GM19099 (cell line): ENCODE results near the gene TMC5.

Experiments
- POLR2A ChIP-seq: IDR thresholded peaks from 3 replicates; pipeline ENCODE4 v1.6.1; 2011; ENCODE audit warnings: low read depth; ENCODE audit not compliant: insufficient read length; ENCODE audit errors: extremely low read depth

Gene TMC5

DNA sequence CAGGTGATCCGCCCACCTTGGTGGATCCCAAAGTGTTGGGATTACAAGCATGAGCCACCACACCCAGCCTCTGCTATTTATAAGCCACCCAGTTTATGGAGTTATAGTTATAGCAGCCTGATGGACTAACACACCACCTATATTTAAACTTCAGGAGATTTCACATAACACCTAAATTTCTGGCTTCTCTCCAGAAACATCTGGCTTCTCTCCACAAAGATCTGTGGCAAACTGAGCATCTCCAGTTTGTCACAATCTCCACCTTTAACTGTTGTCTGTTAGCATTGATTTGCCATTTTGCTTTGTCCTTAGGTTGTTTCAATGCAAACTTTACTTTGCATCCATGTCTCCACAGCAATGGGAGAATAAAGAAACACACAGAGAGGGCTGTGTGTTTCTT, 64.6 kb downstream of the TMC5 start:
- TF ChIP-seq POLR2A, result no peak

GRCh38 chr16:19484096-19484495, 66.4 kb downstream of the TMC5 start:
- TF ChIP-seq POLR2A, result no peak

GRCh38 chr16:19485611-19486010, 67.9 kb downstream of the TMC5 start:
- TF ChIP-seq POLR2A, result no peak

DNA sequence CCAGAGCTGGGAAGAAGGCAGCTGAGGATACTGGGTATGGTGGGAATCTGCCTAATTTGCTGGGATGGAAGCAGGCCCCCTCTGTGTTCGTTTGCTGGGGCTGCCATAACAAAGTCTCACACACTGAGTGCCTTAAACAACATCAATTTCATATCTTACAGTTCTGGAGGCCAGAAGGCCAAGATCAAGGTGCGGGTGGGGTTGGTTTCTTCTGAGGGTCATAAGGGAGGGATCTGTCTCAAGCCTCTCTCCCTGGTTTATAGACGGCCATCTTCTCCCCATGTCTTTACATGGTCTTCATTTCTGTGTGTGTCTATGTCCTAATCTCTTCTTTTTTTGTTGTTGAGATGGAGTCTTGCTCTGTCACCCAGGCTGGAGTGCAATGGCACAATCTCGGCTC, 68.4 kb downstream of the TMC5 start:
- TF ChIP-seq POLR2A, result no peak

DNA sequence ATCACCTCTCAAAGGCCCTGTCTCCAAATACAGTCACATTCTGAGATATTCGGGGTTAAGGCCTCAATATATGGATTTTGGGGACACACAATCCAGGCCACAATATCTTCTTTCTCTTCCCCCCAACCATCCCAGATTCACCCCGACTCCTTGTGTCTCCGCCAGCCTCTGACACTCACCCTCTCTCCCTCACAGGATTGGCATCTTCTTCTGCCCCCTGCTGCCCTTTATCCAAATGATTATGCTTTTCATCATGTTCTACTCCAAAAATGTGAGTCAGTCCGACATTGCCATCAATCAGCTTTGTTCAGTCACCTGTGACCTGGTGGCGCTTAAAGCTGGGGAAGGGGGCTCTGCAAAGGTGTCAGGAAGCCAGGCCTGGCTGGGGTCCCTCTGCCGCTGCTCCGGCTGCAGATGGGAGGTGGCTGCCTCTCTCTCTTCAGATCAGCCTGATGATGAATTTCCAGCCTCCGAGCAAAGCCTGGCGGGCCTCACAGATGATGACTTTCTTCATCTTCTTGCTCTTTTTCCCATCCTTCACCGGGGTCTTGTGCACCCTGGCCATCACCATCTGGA, 69.2 kb downstream of the TMC5 start:
- TF ChIP-seq POLR2A, result no peak

- TF ChIP-seq POLR2A, result no peak
These were observed 70.5 kb downstream of the TMC5 start for GRCh38 chr16:19488213-19488640.

DNA sequence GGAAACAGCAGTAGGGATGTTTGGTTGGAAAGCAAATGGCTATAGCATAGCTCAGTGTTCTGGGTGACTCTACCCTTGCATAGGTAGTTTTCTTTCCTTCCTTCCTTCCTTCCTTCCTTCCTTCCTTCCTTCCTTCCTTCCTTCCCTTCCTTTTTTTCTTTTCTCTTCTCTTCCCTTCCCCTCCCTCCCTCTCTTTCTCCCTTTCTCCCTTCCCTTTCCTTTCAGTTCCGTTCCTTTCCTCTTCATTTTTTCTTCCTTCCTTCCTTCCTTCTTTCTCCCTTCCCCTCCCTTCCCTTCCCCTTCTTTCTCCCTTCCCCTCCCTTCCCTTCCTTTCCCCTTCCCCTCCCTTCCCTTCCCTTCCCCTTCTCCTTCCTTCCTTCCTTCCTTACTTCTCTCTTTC, 72.9 kb downstream of the TMC5 start:
- no peak for TF ChIP-seq POLR2A

- no peak for TF ChIP-seq POLR2A
These were observed 79.5 kb downstream of the TMC5 start for GRCh38 chr16:19497176-19497575.

DNA sequence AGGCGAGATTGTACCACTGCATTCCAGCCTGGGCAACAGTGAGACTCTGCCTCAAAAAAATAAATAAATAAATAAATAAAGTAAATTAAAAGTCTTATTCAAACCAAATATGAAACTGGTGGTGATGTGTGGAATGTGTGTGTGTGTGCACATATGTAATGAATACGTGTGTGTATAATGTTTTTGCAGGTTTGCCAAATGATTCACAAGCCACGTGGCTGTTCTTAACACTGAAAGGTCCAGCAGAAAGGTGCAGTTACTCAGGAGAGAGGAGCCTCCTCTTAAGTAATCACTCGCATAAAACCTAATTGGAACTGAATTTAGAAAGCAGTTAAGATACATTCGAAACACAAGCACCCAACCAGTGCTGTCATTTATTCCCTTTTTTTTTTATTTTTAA, 81.3 kb downstream of the TMC5 start:
- TF ChIP-seq POLR2A, result no peak

GRCh38 chr16:19499481-19499880, 81.8 kb downstream of the TMC5 start:
- TF ChIP-seq POLR2A, result no peak

DNA sequence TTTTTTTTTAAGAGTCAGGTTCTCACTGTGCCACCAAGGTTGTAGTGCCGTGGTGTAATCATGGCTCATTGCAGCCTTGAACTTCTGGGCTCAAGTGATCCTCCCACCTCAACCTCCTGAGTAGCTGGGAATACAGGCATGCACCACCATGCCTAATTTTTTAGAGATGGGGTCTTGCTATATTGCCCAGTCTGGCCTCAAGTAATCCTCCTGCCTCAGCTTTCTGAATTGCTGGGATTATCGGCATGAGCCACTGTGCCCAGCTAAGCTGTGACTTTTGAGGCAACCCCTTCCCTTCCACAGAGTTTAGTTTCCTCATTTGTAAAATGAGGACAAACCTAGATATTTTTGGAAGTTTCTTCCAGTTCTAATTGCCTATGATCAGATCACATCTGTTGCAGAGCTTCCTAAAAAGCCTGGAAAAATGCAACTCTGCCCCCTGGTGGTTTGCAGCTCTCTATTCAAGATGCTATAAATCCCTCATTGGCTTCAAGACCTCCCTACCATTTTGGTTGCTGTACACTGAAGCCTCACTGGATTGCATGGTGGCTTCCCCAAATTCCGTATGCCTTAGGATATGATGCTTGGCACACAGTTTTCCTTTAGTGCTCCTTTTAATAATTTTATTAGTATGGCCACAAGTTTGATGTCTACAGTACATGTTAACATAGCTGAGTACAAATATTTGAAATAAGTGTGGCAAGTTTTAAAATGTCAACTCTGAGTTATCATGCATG, 84.9 kb downstream of the TMC5 start:
- TF ChIP-seq POLR2A, result no peak

- TF ChIP-seq POLR2A, result no peak
These were observed 85.9 kb downstream of the TMC5 start for GRCh38 chr16:19503461-19504075.

DNA sequence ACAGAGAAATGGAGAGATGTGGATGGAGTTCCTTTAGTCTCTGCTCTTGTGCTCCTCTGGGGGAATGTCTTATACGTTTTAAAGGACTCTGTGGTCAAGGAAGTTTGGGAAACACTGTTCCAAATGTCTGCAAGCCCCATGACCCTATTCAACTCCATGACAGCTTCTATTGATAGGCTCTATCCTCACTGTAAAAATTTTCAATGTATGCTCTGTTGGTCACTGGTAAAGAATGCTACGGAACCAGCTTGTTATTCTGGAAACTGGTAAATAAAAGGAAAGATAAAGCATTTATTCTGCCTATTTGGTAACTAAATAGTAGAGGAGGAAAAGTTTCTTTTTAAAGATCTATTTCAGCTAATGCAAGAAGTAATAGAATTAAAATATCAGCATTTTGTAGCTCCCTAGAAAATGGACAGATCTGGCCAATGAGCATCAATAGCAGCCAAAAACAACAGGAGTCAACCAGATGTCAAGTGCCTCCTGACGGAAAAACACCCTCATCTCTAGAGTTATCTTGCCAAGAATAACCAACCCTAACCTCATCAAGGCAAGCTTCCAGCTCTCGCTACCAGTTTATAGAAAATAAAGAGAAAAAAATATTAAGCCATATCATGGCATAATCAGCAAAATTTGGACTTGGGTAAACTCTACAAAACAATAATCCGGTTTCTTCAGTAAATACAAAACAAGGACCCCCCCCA, 88.1 kb downstream of the TMC5 start:
- TF ChIP-seq POLR2A, result no peak

DNA sequence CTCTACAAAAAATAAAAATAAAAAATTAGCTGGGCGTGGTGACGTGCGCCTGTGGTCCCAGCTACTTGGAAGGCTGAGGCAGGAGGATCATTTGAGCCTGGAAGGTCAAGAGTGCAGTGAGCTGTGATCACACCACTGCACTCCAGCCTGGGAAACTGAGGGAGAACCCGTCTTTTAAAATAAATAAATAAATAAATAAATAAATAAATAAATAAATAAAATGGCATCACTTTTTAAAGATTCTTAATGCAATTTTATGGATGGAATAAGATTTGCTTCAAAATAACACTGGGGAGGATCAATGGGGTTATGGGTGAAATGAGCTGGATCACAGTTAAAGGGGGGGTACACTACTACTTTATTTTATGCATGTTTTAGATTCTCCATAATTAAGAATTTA, 89.3 kb downstream of the TMC5 start:
- no peak for TF ChIP-seq POLR2A

- TF ChIP-seq POLR2A, result no peak
These were observed 90.2 kb downstream of the TMC5 start for GRCh38 chr16:19507867-19508266.

DNA sequence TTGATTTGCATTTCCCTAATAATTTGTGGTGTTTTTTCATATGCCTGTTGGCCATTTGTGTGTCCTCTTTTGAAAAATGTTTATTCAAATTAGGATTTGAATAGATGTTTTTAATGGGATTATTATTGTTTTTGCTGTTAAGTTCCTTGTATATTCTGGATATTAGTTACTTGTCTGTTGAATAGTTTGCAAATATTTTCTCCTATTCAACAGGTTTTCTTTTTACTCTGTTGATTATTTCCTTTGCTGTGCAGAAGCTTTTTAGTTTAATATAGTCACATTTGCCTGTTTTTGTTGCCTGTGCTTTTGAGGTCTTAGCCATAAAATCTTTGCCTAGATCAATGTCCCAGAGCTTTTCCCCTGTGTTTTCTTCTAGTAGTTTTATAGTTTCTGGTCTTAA, 94.6 kb downstream of the TMC5 start:
- TF ChIP-seq POLR2A, result no peak
